ENCODE data around the gene HIGD2A. TPM values are rescaled to one million over a fixed set of nuclear protein-coding genes. Genes with fewer than 3 reads are reported as not detected.

HIGD2A gene
- total RNA-seq, 1 experiment from 2014 or later: 133 TPM

DNA sequence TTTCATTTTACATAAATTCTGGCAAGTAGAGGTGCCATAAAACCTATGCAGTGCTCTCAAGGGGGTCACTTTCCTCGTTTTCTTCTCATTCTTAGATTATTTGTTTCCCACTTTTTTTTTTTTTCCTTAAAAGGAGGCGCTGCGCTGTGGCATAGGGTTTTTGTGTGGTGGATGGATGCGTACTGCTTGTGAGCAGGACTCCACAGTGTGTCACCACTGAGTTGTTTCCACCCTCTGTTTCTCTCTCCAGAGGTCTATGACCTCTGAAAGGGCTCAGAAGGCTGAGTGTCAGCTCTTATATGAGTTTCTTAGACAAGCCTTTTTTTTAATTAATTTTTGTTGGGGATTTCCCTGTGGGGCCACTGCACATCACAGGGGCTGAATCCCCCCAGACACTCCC is 41.4 kb downstream of the HIGD2A start:
- Histone ChIP-seq H3K27ac (no peak overlapping the region), H3K4me2 (no peak overlapping the region), H3K9me2 (ENCODE audit: insufficient read depth) (no peaks in the 10 kb centered on the region), H3K4me3 (no peak overlapping the region), H3K79me2 (ENCODE audit: low read depth) (no peaks in the 10 kb centered on the region), H3F3A (ENCODE audit: insufficient read depth, low read depth) (peaks cover 21% of the 10 kb centered on the region), H3K9me3 (ENCODE audit: insufficient read depth, low read depth) (peaks cover 10% of the 10 kb centered on the region), H4K20me1 (ENCODE audit: insufficient read depth) (no peaks in the 10 kb centered on the region), H3K4me1 (replicated peaks; ENCODE audit: insufficient read depth) (peaks cover 35% of the 10 kb centered on the region), H2AFZ (no peak overlapping the region), H3K27me3 (ENCODE audit: insufficient read depth, low read depth) (no peaks in the 10 kb centered on the region), H3K36me3 (ENCODE audit: low read depth) (no peaks in the 10 kb centered on the region)
- intact Hi-C loops (cut with micrococcal nuclease; ENCODE audit: unreplicated experiment): no loop called here
- TF ChIP-seq EZH2 (IDR thresholded peaks at IDR 0.05; ENCODE audit: low read depth) (no peak), CTCF (conservative IDR thresholded peaks at IDR 0.05) (no peak)
- POLR2A ChIA-PET (ENCODE audit: unreplicated experiment): interaction anchor here (0.6 kb wide), 1 partner anchor 64 kb away, joined by 6 read pairs; no protein-coding TSS in a partner anchor
- no TSS peak for BruUV-seq (replicated peaks)
- CTCF ChIA-PET: interaction anchor here (0.6 kb wide), 1 partner anchor 18 kb away, joined by 3 read pairs; no protein-coding TSS in a partner anchor
- DNase-seq: peak in 1 of 2 experiments; percentile 26

- H3K4me2 ChIP-seq: no peak overlapping the region
- no peak for TF ChIP-seq CTCF (conservative IDR thresholded peaks at IDR 0.05)
- TF ChIP-seq EZH2 (IDR thresholded peaks at IDR 0.05; ENCODE audit: low read depth): no peak
- H3K79me2 ChIP-seq (ENCODE audit: low read depth): no peaks in the 10 kb centered on the region
- BruUV-seq (replicated peaks): no TSS peak
- DNase-seq: no peak
- H3K27ac ChIP-seq: no peak overlapping the region
- H3K4me3 ChIP-seq: no peak overlapping the region
- no peak overlapping the region for H2AFZ ChIP-seq
- ChIA-PET CTCF (no interaction called here), POLR2A (ENCODE audit: unreplicated experiment) (no interaction called here)
- H3F3A ChIP-seq (ENCODE audit: insufficient read depth, low read depth): peaks cover 20% of the 10 kb centered on the region
- no peaks in the 10 kb centered on the region for H3K9me3 ChIP-seq (ENCODE audit: insufficient read depth, low read depth)
- H3K9me2 ChIP-seq (ENCODE audit: insufficient read depth): no peaks in the 10 kb centered on the region
- intact Hi-C loops (cut with micrococcal nuclease; ENCODE audit: unreplicated experiment): no loop called here
- no peaks in the 10 kb centered on the region for H3K36me3 ChIP-seq (ENCODE audit: low read depth)
- no peaks in the 10 kb centered on the region for H4K20me1 ChIP-seq (ENCODE audit: insufficient read depth)
- peaks cover 31% of the 10 kb centered on the region for H3K4me1 ChIP-seq (replicated peaks; ENCODE audit: insufficient read depth)
- H3K27me3 ChIP-seq (ENCODE audit: insufficient read depth, low read depth): no peaks in the 10 kb centered on the region
Observed at GRCh38 chr5:176432707-176433106, 44.2 kb downstream of the HIGD2A start.

DNA sequence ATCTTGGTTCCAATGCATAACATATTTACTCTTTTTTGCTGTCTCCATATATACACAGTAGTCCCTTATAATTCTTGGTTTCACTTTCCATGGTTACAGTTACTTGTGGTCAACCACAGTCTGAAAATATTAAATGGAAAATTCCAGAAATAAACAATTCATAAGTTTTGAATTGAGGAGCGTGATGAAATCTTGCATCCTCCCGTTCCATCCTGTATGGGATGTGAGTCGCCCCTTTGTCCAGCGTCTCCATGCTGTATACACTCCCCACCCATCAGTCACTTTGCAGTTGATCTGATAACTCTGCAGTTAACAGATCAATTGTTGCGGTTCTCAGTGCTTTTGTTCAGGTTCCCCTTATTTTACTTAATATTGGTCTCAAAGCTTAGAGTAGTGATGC is 48.1 kb downstream of the HIGD2A start:
- H3K4me2 ChIP-seq: peak overlapping the region; percentile 43
- H3K27ac ChIP-seq: peak overlapping the region; percentile 56
- no peaks in the 10 kb centered on the region for H3K79me2 ChIP-seq (ENCODE audit: low read depth)
- no peaks in the 10 kb centered on the region for H3K36me3 ChIP-seq (ENCODE audit: low read depth)
- peak in 1 of 2 experiments; percentile 57 for DNase-seq
- H2AFZ ChIP-seq: no peak overlapping the region
- CTCF ChIA-PET: no interaction called here
- BruUV-seq (replicated peaks): no TSS peak
- no peaks in the 10 kb centered on the region for H3K27me3 ChIP-seq (ENCODE audit: insufficient read depth, low read depth)
- TF ChIP-seq CTCF (conservative IDR thresholded peaks at IDR 0.05) (no peak), EZH2 (IDR thresholded peaks at IDR 0.05; ENCODE audit: low read depth) (no peak)
- H3K4me1 ChIP-seq (replicated peaks; ENCODE audit: insufficient read depth): peaks cover 48% of the 10 kb centered on the region
- peak overlapping the region; percentile 6; the same call in 1 of the 2 replicates for H3K4me3 ChIP-seq
- no peaks in the 10 kb centered on the region for H3K9me2 ChIP-seq (ENCODE audit: insufficient read depth)
- POLR2A ChIA-PET (ENCODE audit: unreplicated experiment): no interaction called here
- peaks cover 39% of the 10 kb centered on the region for H3F3A ChIP-seq (ENCODE audit: insufficient read depth, low read depth)
- H4K20me1 ChIP-seq (ENCODE audit: insufficient read depth): no peaks in the 10 kb centered on the region
- H3K9me3 ChIP-seq (ENCODE audit: insufficient read depth, low read depth): no peaks in the 10 kb centered on the region
- intact Hi-C loops (cut with micrococcal nuclease; ENCODE audit: unreplicated experiment): no loop called here
